Astrocyte (in vitro differentiated cells and primary cell): ENCODE measurements around the gene DPY30.
"Not testable (repeated sequence)": the region's sequence is repeated elsewhere in the genome, so short reads cannot be mapped to it uniquely, and the experiment has no call there.

ENCODE experiments used
- CTCF ChIP-seq: IDR thresholded peaks from 2 replicates; pipeline ENCODE4 v1.5.1; 2011; ENCODE audit warnings: low read depth, mild to moderate bottlenecking, inconsistent platforms, low read length, moderate library complexity; ENCODE audit not compliant: insufficient read depth
- EZH2 ChIP-seq: IDR thresholded peaks from 2 replicates; pipeline ENCODE4 v1.6.1; 2012; ENCODE audit warnings: mild to moderate bottlenecking, low read length, inconsistent platforms; ENCODE audit not compliant: insufficient read depth

GRCh38 chr2:32054583-32054982, 15.0 kb upstream of the DPY30 start:
- not testable (repeated sequence) for TF ChIP-seq CTCF, EZH2
